B cell (primary cell): Measurements from ENCODE around the gene WNK2. TPM values are rescaled to one million over a fixed set of nuclear protein-coding genes. Genes with fewer than 3 reads are reported as not detected.

Source experiments
- ATAC-seq: fragments of 200-7000 bp; cut with Tn5 transposase; one replicate; pipeline ENCODE4 v1.10.0; 2021; ENCODE audit warnings: low read depth, mild to moderate bottlenecking, moderate number of reproducible peaks, moderate library complexity
- CTCF ChIA-PET: fragments of 350-600 bp; sonication (Branson Sonifier 250); formaldehyde crosslinking; loops from one replicate; lab custom pipeline; 2021; ENCODE audit warnings: antibody characterized with exemption, inconsistent platforms; lab: Charles Lee
- POLR2A ChIA-PET: fragments of 350-600 bp; sonication (Branson Sonifier 250); formaldehyde crosslinking; loops from one replicate; lab custom pipeline; 2021; ENCODE audit warnings: antibody characterized with exemption; lab: Charles Lee
- DNase-seq: peaks from one replicate; pipeline ENCODE4 v3.0.0; 2013
- H2AFZ ChIP-seq: 2 replicates; pipeline ENCODE4 v1.6.1; 2012; ENCODE audit warnings: mild to moderate bottlenecking, low read depth, low read length; ENCODE audit not compliant: insufficient read depth, poor library complexity, severe bottlenecking
- H3K27ac ChIP-seq, 2 donors: 1 replicate in 1 of 2; 2 replicates in 1 of 2; pipeline ENCODE4 v1.5.1; 2012 to 2013; ENCODE audit warnings: low read length in 2 of 2, mild to moderate bottlenecking in 2 of 2, moderate library complexity in 1 of 2
- H3K27me3 ChIP-seq, 4 experiments: fragments of 200-600 bp in 1 of 4; sonication (generic) in 1 of 4; replicated peaks in 1 of 4; 1 replicate in 2 of 4; 2 replicates in 2 of 4; pipeline versions ENCODE4 v1.6.1 to v1.7.0; 2013 to 2016; ENCODE audit warnings: low read length in 3 of 4, mild to moderate bottlenecking in 2 of 4, mixed read lengths in 1 of 4, moderate library complexity in 1 of 4; ENCODE audit not compliant: insufficient read depth in 4 of 4, control insufficient read depth in 3 of 4; ENCODE audit errors: control extremely low read depth in 1 of 4
- H3K36me3 ChIP-seq, 2 experiments: replicated peaks in 1 of 2; 1 replicate in 1 of 2; 2 replicates in 1 of 2; pipeline versions ENCODE4 v1.6.1 to v1.7.1; 2013; ENCODE audit warnings: low read length in 1 of 2; ENCODE audit not compliant: insufficient read depth in 2 of 2, control insufficient read depth in 1 of 2; ENCODE audit errors: control extremely low read depth in 1 of 2, extremely low read depth in 1 of 2
- H3K4me1 ChIP-seq, 2 donors: fragments of 200-600 bp in 1 of 2; sonication (generic) in 1 of 2; 1 replicate in 1 of 2; 2 replicates in 1 of 2; pipeline versions ENCODE4 v1.5.1 to v1.6.1; 2013 to 2017; ENCODE audit warnings: low read length in 2 of 2; ENCODE audit not compliant: control insufficient read depth in 2 of 2, insufficient read depth in 2 of 2
- H3K4me2 ChIP-seq: replicated peaks from 2 replicates; pipeline ENCODE3; 2012; ENCODE audit warnings: mild to moderate bottlenecking, low read depth, low read length; ENCODE audit not compliant: poor library complexity, severe bottlenecking
- H3K4me3 ChIP-seq, 5 experiments: fragments of 200-600 bp in 1 of 5; sonication (generic) in 1 of 5; 1 replicate in 3 of 5; 2 replicates in 2 of 5; pipeline versions ENCODE4 v1.5.1 to v1.7.0; 2011 to 2016; ENCODE audit warnings: low read length in 4 of 5, mild to moderate bottlenecking in 4 of 5, low read depth in 2 of 5, control low read depth in 1 of 5, moderate library complexity in 1 of 5; ENCODE audit not compliant: insufficient read depth in 1 of 5; ENCODE audit errors: control extremely low read depth in 1 of 5, extremely low read depth in 1 of 5
- H3K79me2 ChIP-seq: fragments of 200-600 bp; sonication (generic); one replicate; pipeline ENCODE4 v1.6.0; 2016; ENCODE audit warnings: low read length; ENCODE audit not compliant: control insufficient read depth, insufficient read depth
- H3K9ac ChIP-seq: fragments of 200-600 bp; sonication (generic); 2 replicates; pipeline ENCODE4 v1.6.1; 2017; ENCODE audit warnings: mild to moderate bottlenecking, low read length, moderate library complexity
- H3K9me3 ChIP-seq, 3 donors: one replicate each; pipeline versions ENCODE4 v1.6.1 to v1.7.1; 2013; ENCODE audit warnings: low read length in 2 of 3; ENCODE audit not compliant: control insufficient read depth in 2 of 3, insufficient read depth in 1 of 3; ENCODE audit errors: control extremely low read depth in 1 of 3
- H4K20me1 ChIP-seq: 2 replicates; pipeline ENCODE4 v1.6.0; 2012; ENCODE audit warnings: mild to moderate bottlenecking, low read length; ENCODE audit not compliant: insufficient read depth, control insufficient read depth, poor library complexity, severe bottlenecking
- H3K27ac Mint-ChIP-seq: one replicate; pipeline ENCODE4 v1.8.0; 2021; ENCODE audit warnings: mixed read lengths
- H3K27me3 Mint-ChIP-seq: one replicate; pipeline ENCODE4 v1.8.0; 2021; ENCODE audit warnings: mixed read lengths
- H3K4me1 Mint-ChIP-seq: one replicate; pipeline ENCODE4 v1.8.0; 2021; ENCODE audit warnings: mixed read lengths
- H3K4me3 Mint-ChIP-seq: one replicate; pipeline ENCODE4 v1.8.0; 2021; ENCODE audit warnings: mixed read lengths
- H3K9me3 Mint-ChIP-seq: one replicate; pipeline ENCODE4 v1.8.0; 2022; ENCODE audit warnings: mixed read lengths; ENCODE audit not compliant: insufficient read depth
- EZH2 ChIP-seq: IDR thresholded peaks from 2 replicates; pipeline ENCODE4 v1.6.1; 2012; ENCODE audit warnings: borderline replicate concordance, low read depth, mild to moderate bottlenecking, moderate library complexity, low read length; ENCODE audit not compliant: insufficient read depth, poor library complexity, severe bottlenecking
- WGBS: methylation state at CpG from one replicate; pipeline ENCODE4 v1.1.5; 2013; ENCODE audit warnings: missing lambda C conversion rate; ENCODE audit not compliant: insufficient coverage; 5-methylcytosine and 5-hydroxymethylcytosine counted together
- intact Hi-C: fragments of 100-400 bp; cut with micrococcal nuclease; formaldehyde crosslinking; loops from one replicate; pipeline ENCODE4 v1.10.0; 2022
- polyA plus RNA-seq: library from polyadenylated mRNA; depleted of rRNA; stranded (reverse); fragments of >200 nt; gene quantifications from 2 replicates; pipeline ENCODE4 v1.2.3, GENCODE V29; 2012
- total RNA-seq, 2 donors: library from RNA; stranded (reverse); fragments of 120-200 nt in 1 of 2; gene quantifications; 1 replicate in 1 of 2; 2 replicates in 1 of 2; pipeline versions ENCODE4 v1.2.3 to v1.2.4, GENCODE V29; 2013 to 2022
- TF ChIP-seq, protein P1 (sequence below): fragments of 200-600 bp; IDR thresholded peaks from one replicate; pipeline ENCODE4 v1.8.0; 2022; ENCODE audit warnings: antibody characterized with exemption, mild to moderate bottlenecking

Gene WNK2
- total and polyA plus RNA-seq, 2 donors (not counting 1 experiment from before 2014, with no cell fraction given): 0.49 TPM; not detected in 1

DNA sequence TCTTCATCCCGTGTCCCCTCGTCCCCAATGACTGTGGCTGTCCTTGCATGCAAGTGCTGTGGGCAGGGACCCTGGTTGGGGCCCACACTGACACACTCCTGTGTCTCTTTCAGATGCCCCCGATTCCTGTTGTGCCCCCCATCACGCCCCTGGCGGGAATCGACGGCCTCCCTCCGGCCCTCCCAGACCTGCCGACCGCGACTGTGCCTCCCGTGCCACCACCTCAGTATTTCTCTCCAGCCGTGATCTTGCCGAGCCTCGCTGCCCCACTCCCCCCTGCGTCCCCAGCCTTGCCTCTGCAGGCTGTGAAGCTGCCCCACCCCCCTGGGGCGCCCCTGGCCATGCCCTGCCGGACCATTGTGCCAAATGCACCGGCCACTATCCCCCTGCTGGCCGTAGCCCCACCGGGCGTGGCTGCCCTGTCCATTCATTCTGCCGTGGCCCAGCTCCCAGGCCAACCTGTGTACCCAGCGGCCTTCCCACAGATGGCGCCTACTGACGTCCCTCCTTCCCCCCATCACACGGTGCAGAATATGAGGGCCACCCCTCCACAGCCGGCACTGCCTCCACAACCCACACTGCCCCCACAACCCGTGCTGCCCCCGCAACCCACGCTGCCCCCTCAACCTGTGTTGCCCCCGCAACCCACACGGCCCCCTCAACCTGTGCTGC lies 75.0 kb downstream of the WNK2 start:
- Histone ChIP-seq H3K4me3 (no peak overlapping the region), H2AFZ (no peak overlapping the region), H3K9me3 (no peaks in the 10 kb centered on the region), H3K27me3 (peaks cover 0 to 2% (median 0%) of the 10 kb centered on the region in 4 experiments), H3K4me1 (no peaks in the 10 kb centered on the region), H3K27ac (no peak overlapping the region), H3K4me2 (no peak overlapping the region), H3K79me2 (no peaks in the 10 kb centered on the region), H3K9ac (no peak overlapping the region), H3K36me3 (no peaks in the 10 kb centered on the region), H4K20me1 (no peaks in the 10 kb centered on the region)
- Mint-ChIP-seq H3K27ac (no peak overlapping the region), H3K4me3 (no peak overlapping the region), H3K9me3 (no peaks in the 10 kb centered on the region), H3K4me1 (no peaks in the 10 kb centered on the region), H3K27me3 (no peaks in the 10 kb centered on the region)
- 95% methylated on average over 23 of the region's 33 CpGs for WGBS
- no peak for ATAC-seq
- no peak for DNase-seq
- CTCF ChIA-PET: no interaction called here
- intact Hi-C loops: no loop called here
- TF ChIP-seq, protein P1, sequence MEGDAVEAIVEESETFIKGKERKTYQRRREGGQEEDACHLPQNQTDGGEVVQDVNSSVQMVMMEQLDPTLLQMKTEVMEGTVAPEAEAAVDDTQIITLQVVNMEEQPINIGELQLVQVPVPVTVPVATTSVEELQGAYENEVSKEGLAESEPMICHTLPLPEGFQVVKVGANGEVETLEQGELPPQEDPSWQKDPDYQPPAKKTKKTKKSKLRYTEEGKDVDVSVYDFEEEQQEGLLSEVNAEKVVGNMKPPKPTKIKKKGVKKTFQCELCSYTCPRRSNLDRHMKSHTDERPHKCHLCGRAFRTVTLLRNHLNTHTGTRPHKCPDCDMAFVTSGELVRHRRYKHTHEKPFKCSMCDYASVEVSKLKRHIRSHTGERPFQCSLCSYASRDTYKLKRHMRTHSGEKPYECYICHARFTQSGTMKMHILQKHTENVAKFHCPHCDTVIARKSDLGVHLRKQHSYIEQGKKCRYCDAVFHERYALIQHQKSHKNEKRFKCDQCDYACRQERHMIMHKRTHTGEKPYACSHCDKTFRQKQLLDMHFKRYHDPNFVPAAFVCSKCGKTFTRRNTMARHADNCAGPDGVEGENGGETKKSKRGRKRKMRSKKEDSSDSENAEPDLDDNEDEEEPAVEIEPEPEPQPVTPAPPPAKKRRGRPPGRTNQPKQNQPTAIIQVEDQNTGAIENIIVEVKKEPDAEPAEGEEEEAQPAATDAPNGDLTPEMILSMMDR: no peak
- TF ChIP-seq EZH2: no peak
- POLR2A ChIA-PET: interaction anchor here (0.6 kb wide), 1 partner anchor 231 kb away, joined by 3 read pairs; no protein-coding TSS in a partner anchor

DNA sequence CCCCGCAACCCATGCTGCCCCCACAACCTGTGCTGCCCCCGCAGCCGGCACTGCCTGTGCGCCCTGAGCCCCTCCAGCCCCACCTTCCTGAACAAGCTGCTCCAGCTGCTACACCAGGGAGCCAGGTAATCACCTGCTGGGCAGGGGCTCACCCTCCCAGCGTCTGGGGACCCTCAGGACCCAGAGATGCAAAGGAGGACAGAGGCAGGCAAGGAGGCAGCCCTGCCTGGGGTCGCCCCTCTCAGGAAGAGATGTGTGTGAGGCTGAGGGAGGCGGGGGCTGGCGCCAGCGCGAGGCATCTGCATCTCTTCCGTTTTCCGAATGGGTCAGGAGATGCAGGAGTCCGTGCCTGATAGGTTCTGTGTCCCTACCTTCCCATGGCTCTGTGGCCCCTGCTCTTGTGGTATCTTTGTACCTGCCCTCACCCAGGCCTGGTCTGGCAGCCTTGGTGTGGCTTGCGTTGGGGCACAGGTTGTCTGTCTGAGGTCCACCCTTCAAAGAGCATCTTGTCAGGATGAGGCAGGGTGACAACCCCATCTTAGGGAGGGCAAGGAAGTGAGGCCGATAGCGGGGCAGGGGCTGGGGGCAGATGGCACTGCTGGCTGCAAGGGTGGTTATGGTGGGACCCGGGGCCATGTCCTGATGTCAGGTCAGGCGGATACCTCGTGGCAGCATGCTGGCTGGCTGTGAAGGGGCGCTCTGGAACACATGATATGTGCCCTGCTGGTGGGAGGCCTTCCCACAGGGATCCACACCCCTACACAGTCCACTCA lies 75.7 kb downstream of the WNK2 start:
- ATAC-seq (no peak), DNase-seq (no peak)
- H3K9me3 Mint-ChIP-seq: no peaks in the 10 kb centered on the region
- no peaks in the 10 kb centered on the region for H3K27me3 Mint-ChIP-seq
- TF ChIP-seq, protein P1: no peak
- no peak for TF ChIP-seq EZH2
- CTCF ChIA-PET: no interaction called here
- Histone ChIP-seq H3K4me2 (no peak overlapping the region), H3K79me2 (no peaks in the 10 kb centered on the region), H2AFZ (no peak overlapping the region), H3K4me1 (no peaks in the 10 kb centered on the region), H4K20me1 (no peaks in the 10 kb centered on the region), H3K4me3 (no peak overlapping the region), H3K9ac (no peak overlapping the region), H3K27ac (no peak overlapping the region), H3K36me3 (no peaks in the 10 kb centered on the region), H3K9me3 (no peaks in the 10 kb centered on the region), H3K27me3 (peaks cover 0 to 2% (median 0%) of the 10 kb centered on the region in 4 experiments)
- no peak overlapping the region for H3K27ac Mint-ChIP-seq
- 94% methylated on average over 16 of the region's 20 CpGs for WGBS
- POLR2A ChIA-PET: interaction anchor here (0.6 kb wide), 1 partner anchor 232 kb away, joined by 3 read pairs; no protein-coding TSS in a partner anchor
- no peaks in the 10 kb centered on the region for H3K4me1 Mint-ChIP-seq
- intact Hi-C loops: no loop called here
- no peak overlapping the region for H3K4me3 Mint-ChIP-seq
